GM18520 (cell line): ENCODE results near the gene PIK3C2A.
A peak's percentile ranks its signal among the peaks of the same experiment; 100 is the strongest.

Experiments used
- ATAC-seq: cut with Tn5 transposase; IDR thresholded peaks from one replicate; pipeline ENCODE4 v1.9.1; 2021; ENCODE audit not compliant: unreplicated experiment

PIK3C2A gene

GRCh38 chr11:17161515-17161914 is 46.3 kb downstream of the PIK3C2A start:
- peak; percentile 49 for ATAC-seq

GRCh38 chr11:17159441-17159840 is 48.3 kb downstream of the PIK3C2A start:
- ATAC-seq = no peak
